ENCODE results near the gene C16orf95. TPM values are rescaled to one million over a fixed set of nuclear protein-coding genes. Genes with fewer than 3 reads are reported as not detected.

Gene C16orf95
- total RNA-seq, 2 experiments from 2014 or later = 8.6 to 9.6 TPM

DNA sequence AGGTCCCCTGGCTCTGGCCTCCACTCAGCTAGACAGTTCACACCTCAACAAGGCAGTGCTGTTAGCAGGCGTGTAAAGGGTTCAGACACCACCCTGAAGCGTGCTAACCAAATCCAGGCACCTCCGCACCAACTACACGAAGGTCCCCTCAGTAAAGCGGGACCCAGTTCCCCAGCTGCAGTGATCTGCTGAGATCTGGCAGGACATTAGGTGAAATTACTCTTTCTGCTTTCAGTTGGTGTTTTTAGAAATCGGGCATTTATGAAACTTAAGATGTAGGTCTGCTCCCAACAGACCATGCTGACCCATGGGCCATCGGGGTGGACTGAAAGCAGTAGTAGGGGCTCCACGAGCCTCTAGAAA, 39.3 kb upstream of the C16orf95 start:
- no peak for DNase-seq
- Mint-ChIP-seq H3K27me3 (no peaks in the 10 kb centered on the region), H3K36me3 (ENCODE audit: low read depth) (peaks cover 11% of the 10 kb centered on the region), H3K4me1 (peaks cover 5% of the 10 kb centered on the region), H3K4me3 (no peak overlapping the region), H3K9me3 (no peaks in the 10 kb centered on the region), H3K27ac (no peak overlapping the region)
- CTCF ChIA-PET = no interaction called here
- POLR2A ChIA-PET = interaction anchor here (1.7 kb wide), 1 partner anchor 32 kb away, joined by 5 read pairs; no protein-coding TSS in a partner anchor

DNA sequence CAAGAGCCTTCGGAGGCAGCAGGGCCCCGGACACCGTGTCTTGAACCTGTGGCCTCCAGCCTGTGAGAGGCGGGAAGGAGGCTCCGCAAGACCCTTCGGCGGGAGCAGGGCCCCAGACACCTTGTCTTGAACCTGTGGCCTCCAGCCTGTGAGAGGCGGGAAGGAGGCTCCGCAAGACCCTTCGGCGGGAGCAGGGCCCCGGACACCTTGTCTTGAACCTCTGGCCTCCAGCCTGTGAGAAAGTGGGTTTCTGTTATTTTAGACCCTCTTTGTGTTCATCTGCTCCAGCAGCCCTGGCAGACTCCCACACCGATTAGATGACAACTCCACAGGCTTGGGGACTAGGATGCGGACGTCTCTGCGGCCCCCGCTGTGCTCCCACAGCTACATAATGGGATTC, 36.4 kb upstream of the C16orf95 start:
- CTCF ChIA-PET = no interaction called here
- H3K27me3 Mint-ChIP-seq = no peaks in the 10 kb centered on the region
- H3K4me3 Mint-ChIP-seq = no peak overlapping the region
- H3K4me1 Mint-ChIP-seq = no peaks in the 10 kb centered on the region
- POLR2A ChIA-PET = no interaction called here
- H3K9me3 Mint-ChIP-seq = no peaks in the 10 kb centered on the region
- DNase-seq = no peak
- no peak overlapping the region for H3K27ac Mint-ChIP-seq
- peaks cover 3% of the 10 kb centered on the region for H3K36me3 Mint-ChIP-seq (ENCODE audit: low read depth)

DNA sequence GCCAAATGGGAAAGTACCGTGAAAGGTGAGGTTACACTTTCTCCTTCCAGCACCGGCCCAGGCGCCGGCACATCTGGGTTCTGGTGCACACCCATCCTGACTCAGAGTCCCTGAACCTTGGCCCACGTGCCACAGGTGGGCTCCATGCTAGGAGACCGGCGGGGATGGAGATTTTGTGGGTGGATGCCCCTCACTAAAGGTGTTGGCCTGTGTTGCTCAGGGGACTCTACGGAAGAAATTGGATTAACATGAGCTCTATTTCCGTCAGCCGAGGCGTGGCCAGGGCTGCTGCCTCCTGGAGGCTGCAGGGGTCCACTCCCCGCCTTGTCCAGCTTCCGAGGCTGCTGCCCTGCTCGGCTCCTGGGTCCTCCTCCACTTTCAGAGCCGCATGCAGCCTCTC, 35.6 kb upstream of the C16orf95 start:
- Mint-ChIP-seq H3K36me3 (ENCODE audit: low read depth) (no peaks in the 10 kb centered on the region), H3K27ac (no peak overlapping the region), H3K4me1 (no peaks in the 10 kb centered on the region), H3K9me3 (no peaks in the 10 kb centered on the region), H3K4me3 (no peak overlapping the region), H3K27me3 (no peaks in the 10 kb centered on the region)
- no peak for DNase-seq
- CTCF ChIA-PET = no interaction called here
- POLR2A ChIA-PET = no interaction called here

DNA sequence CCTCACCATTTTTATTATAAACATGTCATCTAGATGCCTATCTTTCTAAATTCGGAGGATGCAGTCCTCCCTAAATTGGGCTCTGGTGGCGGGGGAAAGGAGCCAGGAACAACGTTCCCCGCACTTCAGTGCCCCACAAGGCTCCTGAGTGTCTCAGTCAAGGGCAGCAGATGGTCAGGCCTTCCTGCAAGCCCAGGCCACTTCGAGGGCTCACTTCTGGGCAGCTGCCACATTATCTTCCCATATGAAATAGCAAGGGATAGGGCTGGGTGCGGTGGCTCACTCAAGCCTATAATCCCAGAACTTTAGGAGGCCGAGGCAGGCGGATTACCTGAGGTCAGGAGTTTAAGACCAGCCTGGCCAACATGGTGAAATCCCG, 34.1 kb upstream of the C16orf95 start:
- CTCF ChIA-PET = no interaction called here
- no peaks in the 10 kb centered on the region for H3K4me1 Mint-ChIP-seq
- no peaks in the 10 kb centered on the region for H3K9me3 Mint-ChIP-seq
- H3K36me3 Mint-ChIP-seq (ENCODE audit: low read depth) = no peaks in the 10 kb centered on the region
- H3K27me3 Mint-ChIP-seq = no peaks in the 10 kb centered on the region
- H3K4me3 Mint-ChIP-seq = no peak overlapping the region
- H3K27ac Mint-ChIP-seq = no peak overlapping the region
- POLR2A ChIA-PET = interaction anchor here (1.3 kb wide), 1 partner anchor 34 kb away, joined by 3 read pairs; the partner anchor contains the start of gene C16orf95
- DNase-seq = no peak

DNA sequence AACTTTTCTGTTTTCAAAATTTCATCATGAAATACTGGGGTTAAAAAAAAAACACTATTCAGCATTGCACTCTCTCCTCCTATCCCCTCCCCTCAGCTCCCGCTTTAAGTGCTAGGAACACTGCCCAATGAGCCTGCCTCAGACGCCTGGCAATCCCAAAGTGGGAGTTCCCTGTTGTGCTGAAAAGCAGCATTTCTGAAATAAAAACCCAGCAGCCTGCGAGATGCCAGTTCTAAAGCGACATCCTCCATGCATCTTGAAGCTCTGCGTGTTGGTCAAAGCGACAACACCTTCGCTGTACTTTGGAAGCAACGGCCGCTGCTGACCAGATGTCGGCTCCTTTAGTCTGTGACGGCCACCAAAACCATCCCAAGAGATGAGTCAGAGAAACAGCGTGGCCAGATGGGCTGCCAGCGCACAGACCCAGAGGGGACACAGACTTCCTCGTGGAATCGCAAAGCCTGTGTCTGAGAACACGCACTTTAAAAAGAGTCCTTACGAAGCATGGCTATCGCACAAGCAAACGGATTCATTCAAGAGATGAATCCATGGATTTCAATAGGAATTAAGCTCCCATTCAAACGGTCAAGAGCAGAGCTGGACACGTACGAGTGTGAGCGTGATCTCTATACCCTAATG, 33.6 kb upstream of the C16orf95 start:
- POLR2A ChIA-PET = interaction anchor here (1.3 kb wide), 1 partner anchor 34 kb away, joined by 3 read pairs; the partner anchor contains the start of gene C16orf95
- Mint-ChIP-seq H3K4me3 (no peak overlapping the region), H3K9me3 (no peaks in the 10 kb centered on the region), H3K27ac (no peak overlapping the region), H3K4me1 (peaks cover under 1% of the 10 kb centered on the region), H3K27me3 (no peaks in the 10 kb centered on the region), H3K36me3 (ENCODE audit: low read depth) (peaks cover under 1% of the 10 kb centered on the region)
- CTCF ChIA-PET = no interaction called here
- DNase-seq = no peak

DNA sequence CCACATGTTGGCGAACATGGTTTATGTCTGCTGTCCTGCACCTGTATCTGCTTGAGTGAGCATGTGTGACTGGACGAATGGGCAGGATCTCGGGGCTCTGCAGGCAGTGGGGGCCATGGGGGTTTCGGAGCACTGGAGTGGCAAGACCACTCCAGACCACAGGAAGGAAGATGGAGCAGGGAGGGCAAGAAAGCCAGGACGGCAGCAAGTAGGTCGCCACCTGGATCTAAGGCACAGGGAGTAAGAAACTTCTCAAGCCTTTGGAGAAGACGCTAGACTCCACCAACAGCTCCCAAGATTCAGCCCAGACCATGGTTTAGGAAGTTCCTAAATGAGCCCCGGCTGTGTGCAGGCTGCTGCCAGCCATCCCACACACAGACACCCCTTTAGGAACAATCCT, 32.8 kb upstream of the C16orf95 start:
- Mint-ChIP-seq H3K4me1 (peaks cover 7% of the 10 kb centered on the region), H3K9me3 (no peaks in the 10 kb centered on the region), H3K27me3 (no peaks in the 10 kb centered on the region), H3K36me3 (ENCODE audit: low read depth) (peaks cover 6% of the 10 kb centered on the region), H3K4me3 (no peak overlapping the region), H3K27ac (no peak overlapping the region)
- CTCF ChIA-PET = no interaction called here
- POLR2A ChIA-PET = no interaction called here
- DNase-seq = no peak

DNA sequence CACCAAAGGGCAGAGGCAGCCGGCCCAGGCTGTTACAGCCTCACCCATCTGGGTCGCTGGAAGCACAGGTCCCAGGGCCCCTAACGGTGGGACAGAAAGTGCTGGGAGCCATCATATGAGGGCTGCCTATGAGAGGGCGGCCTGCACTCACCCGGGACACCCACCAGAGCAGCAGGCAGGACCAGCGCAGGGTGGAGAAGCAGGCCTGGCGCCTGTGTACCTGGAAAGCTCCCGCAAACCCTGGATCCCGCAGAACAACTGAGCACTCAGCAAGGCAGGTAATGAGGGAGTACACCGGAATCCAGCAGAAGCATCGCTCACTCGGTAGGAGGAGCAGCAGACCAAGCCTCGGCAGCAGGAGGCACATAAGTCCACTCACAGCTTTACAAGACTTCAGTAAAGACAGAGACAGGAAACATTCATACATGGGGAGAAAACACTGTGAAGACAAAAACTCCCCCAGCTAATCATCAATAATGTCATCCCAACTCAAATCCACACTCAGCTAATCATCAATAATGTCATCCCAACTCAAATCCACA, 31.5 kb upstream of the C16orf95 start:
- ChIA-PET CTCF (interaction anchor here (0.6 to 1.1 kb wide), 2 partner anchors 11 to 137 kb away, joined by 3 read pairs; no protein-coding TSS in a partner anchor), POLR2A (interaction anchor here (1.3 kb wide), 1 partner anchor 46 kb away, joined by 4 read pairs; no protein-coding TSS in a partner anchor)
- Mint-ChIP-seq H3K4me3 (no peak overlapping the region), H3K27me3 (no peaks in the 10 kb centered on the region), H3K9me3 (no peaks in the 10 kb centered on the region), H3K36me3 (ENCODE audit: low read depth) (peaks cover 11% of the 10 kb centered on the region), H3K27ac (no peak overlapping the region), H3K4me1 (peaks cover 17% of the 10 kb centered on the region)
- DNase-seq = no peak

DNA sequence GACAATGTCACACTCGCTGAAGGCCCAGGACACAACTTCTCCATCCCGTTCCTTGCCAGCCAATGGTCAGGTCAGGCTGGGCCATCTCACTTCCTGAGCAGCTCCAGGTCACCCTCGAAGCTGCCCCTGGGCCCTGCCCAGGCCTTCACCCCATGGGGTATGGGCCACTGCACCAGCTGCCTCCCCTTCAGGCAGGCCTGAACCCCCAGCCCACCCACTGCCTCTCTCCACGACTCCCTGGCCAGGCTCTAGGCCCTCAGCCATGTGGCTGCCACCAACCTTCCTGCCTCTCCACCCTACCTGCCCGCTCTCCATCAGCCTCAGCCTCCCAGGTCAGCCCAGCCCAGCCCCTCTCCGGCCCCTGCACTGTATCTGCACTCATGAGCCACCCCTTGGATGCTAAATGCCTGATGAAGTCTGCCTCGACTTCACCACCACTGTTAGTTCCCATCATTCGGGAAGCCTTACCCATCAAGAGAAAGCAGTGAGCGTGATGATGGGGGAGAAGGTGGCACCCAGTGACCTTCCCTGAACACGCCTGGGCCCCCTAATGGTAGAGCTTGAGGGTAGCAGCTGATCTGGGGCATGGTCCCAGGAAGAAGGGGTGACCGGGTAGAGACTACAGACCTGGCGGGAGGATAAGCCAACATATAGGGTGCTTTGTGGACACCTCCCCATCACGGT, 30.9 kb upstream of the C16orf95 start:
- CTCF ChIA-PET = interaction anchor here (1.1 kb wide), 1 partner anchor 12 kb away, joined by 3 read pairs; no protein-coding TSS in a partner anchor
- Mint-ChIP-seq H3K27me3 (no peaks in the 10 kb centered on the region), H3K4me3 (no peak overlapping the region), H3K36me3 (ENCODE audit: low read depth) (peaks cover 14% of the 10 kb centered on the region), H3K4me1 (peaks cover 19% of the 10 kb centered on the region), H3K27ac (no peak overlapping the region), H3K9me3 (no peaks in the 10 kb centered on the region)
- POLR2A ChIA-PET = no interaction called here
- DNase-seq = no peak

DNA sequence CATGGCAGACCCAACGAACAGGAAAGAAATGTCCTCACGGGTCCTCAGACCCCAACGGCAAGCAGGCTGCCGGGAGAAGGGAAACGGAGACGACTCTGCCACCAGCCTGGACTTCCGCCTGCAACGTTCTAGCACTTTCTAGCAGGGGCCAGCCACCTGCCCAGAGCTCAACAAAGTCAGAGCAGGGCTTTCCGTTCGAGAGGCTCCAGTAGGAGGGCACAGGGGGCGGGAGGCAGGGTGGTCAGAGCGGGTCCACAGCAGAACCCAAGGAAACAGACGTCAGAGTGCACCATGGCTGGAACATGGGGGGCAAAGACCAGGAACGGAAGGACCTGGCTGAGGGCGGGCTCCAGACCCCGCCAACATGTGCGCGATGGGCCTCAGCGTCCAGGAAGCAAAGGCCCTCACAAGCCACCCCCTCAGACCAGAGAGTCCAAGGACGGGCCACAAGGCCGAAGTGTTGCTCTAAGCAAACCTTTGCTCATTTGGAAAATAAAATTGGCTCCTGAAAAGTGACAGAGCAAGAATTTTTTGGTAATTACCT, 29.4 kb upstream of the C16orf95 start:
- ChIA-PET CTCF (no interaction called here), POLR2A (no interaction called here)
- DNase-seq = no peak
- H3K27ac Mint-ChIP-seq = no peak overlapping the region
- no peak overlapping the region for H3K4me3 Mint-ChIP-seq
- H3K36me3 Mint-ChIP-seq (ENCODE audit: low read depth) = peaks cover 23% of the 10 kb centered on the region
- H3K9me3 Mint-ChIP-seq = no peaks in the 10 kb centered on the region
- H3K27me3 Mint-ChIP-seq = no peaks in the 10 kb centered on the region
- peaks cover 19% of the 10 kb centered on the region for H3K4me1 Mint-ChIP-seq

DNA sequence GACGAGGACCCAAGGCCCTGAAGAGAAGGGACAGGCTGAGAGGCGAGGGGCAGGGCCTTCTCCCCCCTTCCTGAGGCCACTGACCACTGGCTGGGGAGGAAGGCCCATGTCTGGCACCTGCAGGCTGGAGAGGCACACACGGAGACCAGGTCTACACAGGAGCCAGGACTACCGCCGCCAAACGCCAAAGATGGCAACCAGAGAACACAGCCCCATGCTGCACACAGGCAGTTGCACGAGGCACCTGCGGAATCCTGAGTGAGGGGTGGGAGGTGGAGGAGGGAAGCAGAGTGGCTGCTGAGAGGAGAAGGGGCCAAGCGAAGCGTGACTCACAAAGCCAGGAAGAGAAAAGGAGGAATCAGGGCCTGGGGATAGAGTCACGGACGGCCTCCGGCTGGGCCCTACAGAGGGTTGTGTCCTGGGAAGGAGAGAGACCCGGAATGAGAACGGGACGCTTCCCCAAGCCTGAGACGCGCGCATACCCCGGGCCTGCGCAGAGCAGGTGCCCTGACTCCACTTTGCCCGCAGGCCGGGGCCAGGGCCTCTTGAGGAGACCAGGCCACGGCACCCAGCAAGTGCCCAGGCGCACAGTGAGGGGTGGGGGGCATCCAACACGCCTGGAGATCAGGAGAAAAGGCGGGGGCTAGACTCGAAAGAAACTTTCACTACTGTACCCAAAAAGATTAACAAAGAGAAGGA, 28.7 kb upstream of the C16orf95 start:
- Mint-ChIP-seq H3K27me3 (no peaks in the 10 kb centered on the region), H3K36me3 (ENCODE audit: low read depth) (peaks cover 23% of the 10 kb centered on the region), H3K4me1 (peaks cover 19% of the 10 kb centered on the region), H3K27ac (peak overlapping the region; percentile 93), H3K9me3 (no peaks in the 10 kb centered on the region), H3K4me3 (peak overlapping the region; percentile 65)
- POLR2A ChIA-PET = interaction anchor here (1.0 to 1.2 kb wide), 2 partner anchors 28 to 38 kb away, joined by 6 to 7 read pairs; partner anchors contain the start of genes C16orf95 and FBXO31
- CTCF ChIA-PET = no interaction called here
- no peak for DNase-seq

DNA sequence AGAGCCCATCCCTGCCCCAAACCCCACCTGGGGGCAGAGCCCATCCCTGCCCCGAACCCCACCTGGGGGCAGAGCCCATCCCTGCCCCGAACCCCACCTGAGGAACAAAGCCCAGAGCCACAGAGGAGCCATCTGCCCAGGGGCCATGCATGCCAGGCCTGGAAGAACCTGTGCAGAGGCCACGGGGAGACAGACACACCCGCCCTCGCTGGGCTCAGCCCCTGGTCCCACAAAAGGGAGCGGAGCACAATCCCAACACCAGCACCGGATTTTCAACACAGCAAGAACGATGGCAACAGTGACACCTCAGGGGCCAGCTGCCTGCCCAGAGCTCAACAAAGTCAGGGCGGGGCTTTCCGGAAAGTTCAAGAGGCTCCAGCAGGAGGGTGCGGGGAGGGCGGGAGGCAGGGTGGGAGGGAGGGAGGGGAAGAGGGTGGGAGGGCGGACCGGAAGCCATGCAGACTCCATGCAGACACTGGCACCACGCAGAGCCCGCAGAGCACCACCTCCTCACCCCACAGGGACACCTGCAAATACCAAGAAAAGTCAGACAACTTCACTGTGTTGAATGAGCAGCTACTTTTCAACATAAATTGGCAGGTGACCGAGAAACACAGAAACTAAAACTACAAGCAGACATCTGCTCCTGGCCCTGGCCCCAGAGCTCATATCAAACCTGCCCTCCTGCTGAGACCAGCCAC, 27.9 kb upstream of the C16orf95 start:
- peak; percentile 72 for DNase-seq
- Mint-ChIP-seq H3K4me3 (peak overlapping the region; percentile 65), H3K27me3 (no peaks in the 10 kb centered on the region), H3K27ac (peak overlapping the region; percentile 93), H3K36me3 (ENCODE audit: low read depth) (peaks cover 23% of the 10 kb centered on the region), H3K4me1 (peaks cover 19% of the 10 kb centered on the region), H3K9me3 (no peaks in the 10 kb centered on the region)
- ChIA-PET POLR2A (interaction anchor here (1.0 to 1.2 kb wide), 2 partner anchors 28 to 38 kb away, joined by 6 to 7 read pairs; partner anchors contain the start of genes C16orf95 and FBXO31), CTCF (no interaction called here)

DNA sequence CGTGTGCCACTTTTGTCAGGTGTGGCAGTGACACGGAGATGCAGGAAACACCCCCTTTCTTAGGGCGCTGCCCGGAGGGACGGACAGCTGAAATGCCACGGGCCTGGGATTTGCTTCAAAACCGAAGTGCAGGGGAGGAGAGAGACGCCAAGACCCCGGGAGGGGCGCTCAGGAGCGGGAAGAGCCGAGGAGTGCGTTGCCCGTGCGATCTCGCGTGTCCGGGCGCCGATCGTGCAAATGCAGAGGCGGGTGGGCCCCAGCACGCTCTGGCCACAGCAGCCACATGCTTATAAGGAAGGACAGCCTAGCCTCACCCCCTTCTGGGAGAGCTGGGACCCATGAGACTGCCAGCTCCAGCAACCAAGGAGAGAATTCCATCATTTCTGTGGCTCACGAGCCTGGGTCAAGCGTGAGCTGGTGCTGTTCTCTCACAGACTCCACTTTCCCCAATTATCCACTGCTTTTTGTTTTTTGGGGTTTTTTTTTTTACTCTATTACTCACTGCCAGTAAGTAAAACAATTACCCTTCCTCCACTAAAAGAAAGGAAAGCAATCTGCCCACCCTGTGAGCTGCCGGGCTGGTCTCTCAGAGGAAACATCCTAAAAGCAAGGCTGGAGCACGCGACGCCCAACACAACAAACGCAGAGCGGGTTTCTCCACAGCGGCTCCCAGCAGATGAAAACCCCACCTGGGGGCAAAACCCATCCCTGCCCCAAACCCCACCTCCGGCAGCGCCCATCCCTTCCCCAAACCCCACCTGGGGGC, 27.2 kb upstream of the C16orf95 start:
- DNase-seq = no peak
- peaks cover 19% of the 10 kb centered on the region for H3K4me1 Mint-ChIP-seq
- peak overlapping the region; percentile 54 for H3K27ac Mint-ChIP-seq
- H3K36me3 Mint-ChIP-seq (ENCODE audit: low read depth) = peaks cover 25% of the 10 kb centered on the region
- no peaks in the 10 kb centered on the region for H3K9me3 Mint-ChIP-seq
- H3K4me3 Mint-ChIP-seq = peak overlapping the region; percentile 13
- H3K27me3 Mint-ChIP-seq = no peaks in the 10 kb centered on the region
- POLR2A ChIA-PET = interaction anchor here (1.2 kb wide), 1 partner anchor 39 kb away, joined by 7 read pairs; the partner anchor contains the start of gene FBXO31
- CTCF ChIA-PET = interaction anchor here (0.8 kb wide), 1 partner anchor 292 kb away, joined by 3 read pairs; no protein-coding TSS in a partner anchor
